Lower leg skin (tissue), 3 donors: ENCODE results near the gene MAT1A.

Source experiments
- CTCF ChIP-seq, 3 donors: fragments of 450-650 bp; IDR thresholded peaks; one replicate each; pipeline ENCODE4 v1.5.1; 2016; ENCODE audit warnings: antibody characterized with exemption in 3 of 3, mild to moderate bottlenecking in 3 of 3, moderate library complexity in 2 of 3
- POLR2A ChIP-seq, 2 donors: fragments of 450-650 bp; IDR thresholded peaks; one replicate each; pipeline ENCODE4 v1.6.1; 2016 to 2017; ENCODE audit warnings: antibody characterized with exemption in 2 of 2, mild to moderate bottlenecking in 1 of 2, moderate library complexity in 1 of 2

- no peak for TF ChIP-seq POLR2A (IDR thresholded peaks at IDR 0.05)
- no peak for TF ChIP-seq CTCF (IDR thresholded peaks at IDR 0.05)
Measured at GRCh38 chr10:80289451-80290287, at the start of gene MAT1A.
